ENCODE data around the gene OSBPL5. TPM values are rescaled to one million over a fixed set of nuclear protein-coding genes. Genes with fewer than 3 reads are reported as not detected.
A peak's percentile ranks its signal among the peaks of the same experiment; 100 is the strongest.

OSBPL5 gene
- total and polyA plus RNA-seq, 9 of the 15 experiments (the other 6 are each of a cell fraction or from before 2014, with no cell fraction given): 0.06 to 14.8 (median 3.2) TPM

GRCh38 chr11:3155216-3155615 is 9.9 kb downstream of the OSBPL5 start:
- Histone ChIP-seq H3K4me1 (replicated peaks in 1 of 2; ENCODE audit: control insufficient read depth in 2 of 2, insufficient read depth in 2 of 2, low read length in 2 of 2) (peaks cover 13 to 75% of the 10 kb centered on the region in 2 experiments; a peak in 4 of 5 replicates), H3K79me2 (ENCODE audit: control insufficient read depth, insufficient read depth, low read length) (peaks cover 8% of the 10 kb centered on the region; the same call in 1 of the 3 replicates), H3K4me2 (ENCODE audit: insufficient read depth, low read length) (no peak overlapping the region), H3K9me3 (replicated peaks; ENCODE audit: control insufficient read depth, insufficient read depth, low read depth, low read length) (no peaks in the 10 kb centered on the region), H3K9me1 (ENCODE audit: control insufficient read depth, insufficient read depth, low read length) (peaks cover 6% of the 10 kb centered on the region), H3K4me3 (no peak overlapping the region), H3K27ac (ENCODE audit: extremely low read depth, low read depth, low read length) (no peak overlapping the region), H3K27me3 (ENCODE audit: control insufficient read depth in 2 of 2, insufficient read depth in 2 of 2, low read length in 2 of 2) (no peaks in the 10 kb centered on the region), H3K9ac (ENCODE audit: insufficient read depth in 1 of 2, low read depth in 2 of 2, low read length in 2 of 2) (peak overlapping the region in 1 of 2 experiments; percentile 80; a peak in 2 of 4 replicates), H2AFZ (ENCODE audit: low read depth, low read length) (no peak overlapping the region), H3K36me3 (ENCODE audit: control insufficient read depth, insufficient read depth, low read length) (no peaks in the 10 kb centered on the region; the same call in 2 of the 3 replicates), H4K20me1 (replicated peaks; ENCODE audit: control insufficient read depth, insufficient read depth, low read length) (peaks cover 13% of the 10 kb centered on the region)
- ATAC-seq (no peak), FAIRE-seq (no peak), DNase-seq (ENCODE audit: extremely low read depth in 1 of 4, low spot score in 3 of 4) (no peak)
- intact Hi-C loops (cut with micrococcal nuclease): no loop called here
- BruUV-seq (replicated peaks): no TSS peak
- ChIA-PET CTCF (ENCODE audit: low intra/inter-chr PET ratio) (no interaction called here), POLR2A (interaction anchor here (0.5 to 1.2 kb wide), 3 partner anchors 9 to 119 kb away, joined by 3 to 4 read pairs (median 3); no protein-coding TSS in a partner anchor)
- in situ Hi-C loops (cut with MboI): no loop called here
- 57% methylated on average over 1 of the region's 3 CpGs for whole genome bisulfite sequencing (ENCODE audit: insufficient coverage, low coverage, missing lambda C conversion rate)
- TF ChIP-seq NELFE (IDR thresholded peaks at IDR 0.05; ENCODE audit: insufficient read depth, insufficient read length) (no peak), TAF7 (tag; IDR thresholded peaks at IDR 0.05) (no peak), VEZF1 (CRISPR knock-in tag; IDR thresholded peaks at IDR 0.05) (no peak), E2F6 (IDR thresholded peaks at IDR 0.05; ENCODE audit: borderline replicate concordance in 1 of 2, extremely low read depth in 1 of 2, insufficient read depth in 1 of 2, insufficient read length in 1 of 2, low read depth in 1 of 2, low read length in 1 of 2, poor library complexity in 1 of 2, severe bottlenecking in 1 of 2) (no peak), ARID2 (IDR thresholded peaks at IDR 0.05) (no peak), ZNF696 (CRISPR knock-in tag; conservative IDR thresholded peaks at IDR 0.05) (no peak), PTTG1 (tag; IDR thresholded peaks at IDR 0.05; ENCODE audit: low read depth) (no peak), ILF3 (IDR thresholded peaks at IDR 0.05; ENCODE audit: borderline replicate concordance) (no peak), SMAD4 (CRISPR knock-in tag; conservative IDR thresholded peaks at IDR 0.05) (no peak), PURB (CRISPR knock-in tag; IDR thresholded peaks at IDR 0.05; ENCODE audit: low read depth) (no peak), HNRNPK (IDR thresholded peaks at IDR 0.05; ENCODE audit: low read depth, low read length, poor library complexity, severe bottlenecking) (no peak), ZNF165 (CRISPR knock-in tag; IDR thresholded peaks at IDR 0.05; ENCODE audit: borderline replicate concordance) (no peak)
- TF ChIP-seq, protein P1, sequence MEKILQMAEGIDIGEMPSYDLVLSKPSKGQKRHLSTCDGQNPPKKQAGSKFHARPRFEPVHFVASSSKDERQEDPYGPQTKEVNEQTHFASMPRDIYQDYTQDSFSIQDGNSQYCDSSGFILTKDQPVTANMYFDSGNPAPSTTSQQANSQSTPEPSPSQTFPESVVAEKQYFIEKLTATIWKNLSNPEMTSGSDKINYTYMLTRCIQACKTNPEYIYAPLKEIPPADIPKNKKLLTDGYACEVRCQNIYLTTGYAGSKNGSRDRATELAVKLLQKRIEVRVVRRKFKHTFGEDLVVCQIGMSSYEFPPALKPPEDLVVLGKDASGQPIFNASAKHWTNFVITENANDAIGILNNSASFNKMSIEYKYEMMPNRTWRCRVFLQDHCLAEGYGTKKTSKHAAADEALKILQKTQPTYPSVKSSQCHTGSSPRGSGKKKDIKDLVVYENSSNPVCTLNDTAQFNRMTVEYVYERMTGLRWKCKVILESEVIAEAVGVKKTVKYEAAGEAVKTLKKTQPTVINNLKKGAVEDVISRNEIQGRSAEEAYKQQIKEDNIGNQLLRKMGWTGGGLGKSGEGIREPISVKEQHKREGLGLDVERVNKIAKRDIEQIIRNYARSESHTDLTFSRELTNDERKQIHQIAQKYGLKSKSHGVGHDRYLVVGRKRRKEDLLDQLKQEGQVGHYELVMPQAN (IDR thresholded peaks at IDR 0.05; ENCODE audit: borderline replicate concordance): no peak
- TF ChIP-seq, protein P2, sequence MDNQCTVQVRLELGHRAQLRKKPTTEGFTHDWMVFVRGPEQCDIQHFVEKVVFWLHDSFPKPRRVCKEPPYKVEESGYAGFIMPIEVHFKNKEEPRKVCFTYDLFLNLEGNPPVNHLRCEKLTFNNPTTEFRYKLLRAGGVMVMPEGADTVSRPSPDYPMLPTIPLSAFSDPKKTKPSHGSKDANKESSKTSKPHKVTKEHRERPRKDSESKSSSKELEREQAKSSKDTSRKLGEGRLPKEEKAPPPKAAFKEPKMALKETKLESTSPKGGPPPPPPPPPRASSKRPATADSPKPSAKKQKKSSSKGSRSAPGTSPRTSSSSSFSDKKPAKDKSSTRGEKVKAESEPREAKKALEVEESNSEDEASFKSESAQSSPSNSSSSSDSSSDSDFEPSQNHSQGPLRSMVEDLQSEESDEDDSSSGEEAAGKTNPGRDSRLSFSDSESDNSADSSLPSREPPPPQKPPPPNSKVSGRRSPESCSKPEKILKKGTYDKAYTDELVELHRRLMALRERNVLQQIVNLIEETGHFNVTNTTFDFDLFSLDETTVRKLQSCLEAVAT (IDR thresholded peaks at IDR 0.05): no peak
